Liver (tissue), 9 donors: ENCODE measurements around the gene CNNM2. TPM values are rescaled to one million over a fixed set of nuclear protein-coding genes. Genes with fewer than 3 reads are reported as not detected.

ENCODE experiments used
- DNase-seq: peaks from one replicate; pipeline ENCODE4 v3.0.0-alpha.2; 2017; ENCODE audit warnings: low spot score
- H3K27ac ChIP-seq, 2 donors: one replicate each; pipeline ENCODE4 v1.7.0; 2013; ENCODE audit warnings: inconsistent platforms in 2 of 2, low read length in 2 of 2, control low read depth in 1 of 2, low read depth in 1 of 2, mild to moderate bottlenecking in 1 of 2
- H3K27me3 ChIP-seq, 4 donors: one replicate each; pipeline versions ENCODE4 v1.6.1 to v1.7.0; 2013; ENCODE audit warnings: low read length in 3 of 4, inconsistent platforms in 1 of 4, mild to moderate bottlenecking in 1 of 4, moderate library complexity in 1 of 4; ENCODE audit not compliant: control insufficient read depth in 4 of 4, insufficient read depth in 4 of 4
- H3K36me3 ChIP-seq, 4 donors: one replicate each; pipeline versions ENCODE4 v1.6.1 to v1.7.0; 2013; ENCODE audit warnings: low read length in 3 of 4, mild to moderate bottlenecking in 3 of 4, low read depth in 1 of 4, moderate library complexity in 1 of 4; ENCODE audit not compliant: control insufficient read depth in 4 of 4, insufficient read depth in 3 of 4
- H3K4me1 ChIP-seq, 4 donors: one replicate each; pipeline versions ENCODE4 v1.6.1 to v1.7.0; 2013; ENCODE audit warnings: low read length in 3 of 4, mild to moderate bottlenecking in 3 of 4, moderate library complexity in 1 of 4; ENCODE audit not compliant: control insufficient read depth in 4 of 4, insufficient read depth in 4 of 4
- H3K4me3 ChIP-seq, 3 donors: one replicate each; pipeline versions ENCODE4 v1.6.1 to v1.7.0; 2013; ENCODE audit warnings: low read length in 3 of 3, control low read depth in 1 of 3, low read depth in 1 of 3, mild to moderate bottlenecking in 1 of 3
- H3K9ac ChIP-seq, 2 donors: one replicate each; pipeline ENCODE4 v1.7.0; 2013; ENCODE audit warnings: low read length in 2 of 2, mild to moderate bottlenecking in 2 of 2, moderate library complexity in 2 of 2, control low read depth in 1 of 2, low read depth in 1 of 2
- H3K9me3 ChIP-seq, 4 donors: one replicate each; pipeline versions ENCODE4 v1.6.1 to v1.7.0; 2013; ENCODE audit warnings: low read length in 3 of 4; ENCODE audit not compliant: control insufficient read depth in 4 of 4
- FOXA1 ChIP-seq: IDR thresholded peaks from 2 replicates; pipeline ENCODE4 v1.6.1; 2016; ENCODE audit warnings: antibody characterized with exemption
- HNF4A ChIP-seq, 2 donors: conservative IDR thresholded peaks; 2 replicates each; pipeline ENCODE4 v1.6.1; 2016; ENCODE audit warnings: antibody characterized with exemption in 2 of 2, mild to moderate bottlenecking in 2 of 2
- HNF4G ChIP-seq: IDR thresholded peaks from 2 replicates; pipeline ENCODE4 v1.6.1; 2016; ENCODE audit warnings: antibody characterized with exemption
- JUND ChIP-seq, 2 donors: IDR thresholded peaks; 2 replicates each; pipeline ENCODE4 v1.6.1; 2016; ENCODE audit warnings: antibody characterized with exemption in 2 of 2
- NR2F2 ChIP-seq: IDR thresholded peaks from 2 replicates; pipeline ENCODE4 v1.6.1; 2016; ENCODE audit warnings: antibody characterized with exemption
- TAF1 ChIP-seq: conservative IDR thresholded peaks from 2 replicates; pipeline ENCODE4 v1.6.1; 2016; ENCODE audit warnings: antibody characterized with exemption, mild to moderate bottlenecking
- YY1 ChIP-seq: IDR thresholded peaks from 2 replicates; pipeline ENCODE4 v1.6.1; 2016; ENCODE audit warnings: antibody characterized with exemption, mild to moderate bottlenecking
- WGBS: extraction: QIAGEN DNeasy Blood & Tissue Kit; methylation state at CpG from one replicate; pipeline ENCODE4 v1.1.7; 2013; 5-methylcytosine and 5-hydroxymethylcytosine counted together
- polyA plus RNA-seq, 2 donors: library from polyadenylated mRNA; stranded (reverse) in 1 of 2; unstranded in 1 of 2; fragments of 200-250 nt in 1 of 2; fragments of >200 nt in 1 of 2; fragmentation: Nextera tagmentation in 1 of 2; extraction: Ambion mirVana in 1 of 2; gene quantifications; one replicate each; pipeline versions ENCODE4 v1.2.1 to v1.2.3, GENCODE V29; 2013 to 2015
- total RNA-seq, 2 donors: library from RNA; depleted of rRNA; stranded (reverse); fragments of >200 nt; gene quantifications; one replicate each; pipeline ENCODE4 v1.2.3, GENCODE V29; 2014
- TF ChIP-seq, protein P1 (sequence below): IDR thresholded peaks from 2 replicates; pipeline ENCODE4 v1.6.1; 2016; ENCODE audit warnings: antibody characterized with exemption
- TF ChIP-seq, protein P2 (sequence below): IDR thresholded peaks from 2 replicates; pipeline ENCODE4 v1.6.1; 2016; ENCODE audit warnings: antibody characterized with exemption
- TF ChIP-seq, protein P3 (sequence below): IDR thresholded peaks from 2 replicates; pipeline ENCODE4 v1.6.1; 2016; ENCODE audit warnings: antibody characterized with exemption
- TF ChIP-seq, protein P4 (sequence below): IDR thresholded peaks from 2 replicates; pipeline ENCODE4 v1.6.1; 2016; ENCODE audit warnings: antibody characterized with exemption, mild to moderate bottlenecking
- donor health status: healthy.
- donor health status: healthy.
- donor health status: healthy.
- donor health status: healthy.
- donor health status: healthy.

CNNM2 gene
- total and polyA plus RNA-seq, 4 donors: 2.0 to 10.8 (median 6.9) TPM

DNA sequence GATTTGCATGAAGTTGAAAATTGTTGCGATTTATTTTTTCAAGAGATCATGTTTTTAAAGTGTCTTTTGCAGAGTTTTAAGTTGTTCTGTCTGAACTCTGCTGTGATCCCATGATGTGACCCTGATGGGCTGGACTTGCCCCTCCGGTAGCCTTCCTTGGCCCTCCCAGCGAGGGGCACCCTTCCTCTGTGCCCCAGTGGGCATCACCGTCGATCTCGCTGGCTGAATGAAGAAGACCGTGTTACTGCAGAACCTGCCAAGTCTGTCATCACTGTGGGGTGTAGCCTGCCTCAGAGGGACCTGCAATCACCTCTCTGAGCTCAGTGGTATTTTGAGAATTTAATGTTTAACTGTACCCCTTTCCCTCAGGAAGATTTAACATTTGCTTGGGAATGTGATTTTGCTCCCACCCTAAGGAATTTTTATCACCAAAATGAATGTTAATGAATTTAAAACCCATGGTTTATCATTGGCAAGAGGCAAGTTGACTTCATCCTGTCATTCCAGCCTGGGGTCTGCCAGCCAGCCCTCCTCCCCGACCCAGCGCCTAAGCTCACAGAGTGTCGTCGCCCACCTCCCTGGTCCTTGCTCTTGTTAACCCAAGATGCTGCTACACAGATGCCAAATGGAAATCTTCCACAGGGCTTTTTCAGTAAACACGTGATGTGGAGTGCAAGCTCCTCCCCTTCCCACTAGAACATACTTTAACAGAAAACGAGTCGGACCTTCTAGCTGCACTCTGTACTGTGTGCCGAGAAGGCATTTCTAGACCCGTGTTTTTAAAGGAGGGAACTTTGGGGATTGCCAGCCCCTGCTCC lies 159.6 kb downstream of the CNNM2 start:
- peaks cover 0 to 27% (median 19%) of the 10 kb centered on the region in 4 donors for H3K36me3 ChIP-seq
- no peaks in the 10 kb centered on the region for H3K9me3 ChIP-seq
- no peaks in the 10 kb centered on the region for H3K27me3 ChIP-seq
- no peak for DNase-seq
- H3K9ac ChIP-seq: no peak overlapping the region
- 91% methylated on average over 16 of the region's 16 CpGs for WGBS
- TF ChIP-seq HNF4A (conservative IDR thresholded peaks at IDR 0.05): no peak
- TF ChIP-seq, protein P1, sequence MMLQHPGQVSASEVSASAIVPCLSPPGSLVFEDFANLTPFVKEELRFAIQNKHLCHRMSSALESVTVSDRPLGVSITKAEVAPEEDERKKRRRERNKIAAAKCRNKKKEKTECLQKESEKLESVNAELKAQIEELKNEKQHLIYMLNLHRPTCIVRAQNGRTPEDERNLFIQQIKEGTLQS: no peak
- no peak for TF ChIP-seq YY1
- TF ChIP-seq, protein P2, sequence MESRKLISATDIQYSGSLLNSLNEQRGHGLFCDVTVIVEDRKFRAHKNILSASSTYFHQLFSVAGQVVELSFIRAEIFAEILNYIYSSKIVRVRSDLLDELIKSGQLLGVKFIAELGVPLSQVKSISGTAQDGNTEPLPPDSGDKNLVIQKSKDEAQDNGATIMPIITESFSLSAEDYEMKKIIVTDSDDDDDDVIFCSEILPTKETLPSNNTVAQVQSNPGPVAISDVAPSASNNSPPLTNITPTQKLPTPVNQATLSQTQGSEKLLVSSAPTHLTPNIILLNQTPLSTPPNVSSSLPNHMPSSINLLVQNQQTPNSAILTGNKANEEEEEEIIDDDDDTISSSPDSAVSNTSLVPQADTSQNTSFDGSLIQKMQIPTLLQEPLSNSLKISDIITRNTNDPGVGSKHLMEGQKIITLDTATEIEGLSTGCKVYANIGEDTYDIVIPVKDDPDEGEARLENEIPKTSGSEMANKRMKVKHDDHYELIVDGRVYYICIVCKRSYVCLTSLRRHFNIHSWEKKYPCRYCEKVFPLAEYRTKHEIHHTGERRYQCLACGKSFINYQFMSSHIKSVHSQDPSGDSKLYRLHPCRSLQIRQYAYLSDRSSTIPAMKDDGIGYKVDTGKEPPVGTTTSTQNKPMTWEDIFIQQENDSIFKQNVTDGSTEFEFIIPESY: no peak
- no peak for TF ChIP-seq NR2F2
- no peak for TF ChIP-seq HNF4G
- no peaks in the 10 kb centered on the region for H3K4me1 ChIP-seq
- no peak overlapping the region for H3K27ac ChIP-seq
- H3K4me3 ChIP-seq: no peak overlapping the region

DNA sequence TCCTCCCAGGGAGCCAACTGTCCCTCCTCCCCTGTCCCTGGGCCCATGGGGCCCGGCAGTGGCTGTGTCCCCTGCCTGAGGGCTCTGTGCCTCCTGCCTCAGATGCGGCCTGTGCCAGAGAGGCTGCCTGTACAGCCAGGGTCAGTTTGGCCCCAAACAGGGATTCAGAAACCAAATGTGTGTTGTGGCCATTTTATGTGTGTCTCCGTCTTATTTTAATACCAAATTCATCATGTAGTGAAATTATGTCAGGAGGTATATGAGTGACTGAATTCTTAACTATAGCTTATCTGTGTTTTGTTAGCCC lies 160.2 kb downstream of the CNNM2 start:
- Histone ChIP-seq H3K4me1 (no peaks in the 10 kb centered on the region), H3K9ac (no peak overlapping the region), H3K27me3 (no peaks in the 10 kb centered on the region), H3K27ac (no peak overlapping the region), H3K36me3 (peaks cover 0 to 27% (median 19%) of the 10 kb centered on the region in 4 donors), H3K9me3 (no peaks in the 10 kb centered on the region), H3K4me3 (no peak overlapping the region)
- 87% methylated on average over 3 of the region's 3 CpGs for WGBS
- TF ChIP-seq TAF1: no peak
- TF ChIP-seq HNF4A (conservative IDR thresholded peaks at IDR 0.05): no peak
- TF ChIP-seq, protein P2: no peak
- no peak for TF ChIP-seq FOXA1
- no peak for TF ChIP-seq HNF4G
- TF ChIP-seq, protein P3, sequence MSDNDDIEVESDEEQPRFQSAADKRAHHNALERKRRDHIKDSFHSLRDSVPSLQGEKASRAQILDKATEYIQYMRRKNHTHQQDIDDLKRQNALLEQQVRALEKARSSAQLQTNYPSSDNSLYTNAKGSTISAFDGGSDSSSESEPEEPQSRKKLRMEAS: no peak
- no peak for TF ChIP-seq JUND (IDR thresholded peaks at IDR 0.05)
- TF ChIP-seq, protein P4, sequence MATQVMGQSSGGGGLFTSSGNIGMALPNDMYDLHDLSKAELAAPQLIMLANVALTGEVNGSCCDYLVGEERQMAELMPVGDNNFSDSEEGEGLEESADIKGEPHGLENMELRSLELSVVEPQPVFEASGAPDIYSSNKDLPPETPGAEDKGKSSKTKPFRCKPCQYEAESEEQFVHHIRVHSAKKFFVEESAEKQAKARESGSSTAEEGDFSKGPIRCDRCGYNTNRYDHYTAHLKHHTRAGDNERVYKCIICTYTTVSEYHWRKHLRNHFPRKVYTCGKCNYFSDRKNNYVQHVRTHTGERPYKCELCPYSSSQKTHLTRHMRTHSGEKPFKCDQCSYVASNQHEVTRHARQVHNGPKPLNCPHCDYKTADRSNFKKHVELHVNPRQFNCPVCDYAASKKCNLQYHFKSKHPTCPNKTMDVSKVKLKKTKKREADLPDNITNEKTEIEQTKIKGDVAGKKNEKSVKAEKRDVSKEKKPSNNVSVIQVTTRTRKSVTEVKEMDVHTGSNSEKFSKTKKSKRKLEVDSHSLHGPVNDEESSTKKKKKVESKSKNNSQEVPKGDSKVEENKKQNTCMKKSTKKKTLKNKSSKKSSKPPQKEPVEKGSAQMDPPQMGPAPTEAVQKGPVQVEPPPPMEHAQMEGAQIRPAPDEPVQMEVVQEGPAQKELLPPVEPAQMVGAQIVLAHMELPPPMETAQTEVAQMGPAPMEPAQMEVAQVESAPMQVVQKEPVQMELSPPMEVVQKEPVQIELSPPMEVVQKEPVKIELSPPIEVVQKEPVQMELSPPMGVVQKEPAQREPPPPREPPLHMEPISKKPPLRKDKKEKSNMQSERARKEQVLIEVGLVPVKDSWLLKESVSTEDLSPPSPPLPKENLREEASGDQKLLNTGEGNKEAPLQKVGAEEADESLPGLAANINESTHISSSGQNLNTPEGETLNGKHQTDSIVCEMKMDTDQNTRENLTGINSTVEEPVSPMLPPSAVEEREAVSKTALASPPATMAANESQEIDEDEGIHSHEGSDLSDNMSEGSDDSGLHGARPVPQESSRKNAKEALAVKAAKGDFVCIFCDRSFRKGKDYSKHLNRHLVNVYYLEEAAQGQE: no peak
- DNase-seq: no peak
